ENCODE data around the gene PI4KA. TPM values are rescaled to one million over a fixed set of nuclear protein-coding genes. Genes with fewer than 3 reads are reported as not detected.
"Not testable (repeated sequence)": the region's sequence is repeated elsewhere in the genome, so short reads cannot be mapped to it uniquely, and the experiment has no call there.

The PI4KA gene
- total RNA-seq, 2 donors from 2014 or later: 85.4 to 112 TPM

GRCh38 chr22:20672732-20673131, 185.9 kb downstream of the PI4KA start:
- no peak for ATAC-seq (ENCODE audit: insufficient number of reproducible peaks, low FRiP score, low read depth)
- Histone ChIP-seq H3K4me3 (no peak overlapping the region), H3K9me3 (no peaks in the 10 kb centered on the region), H3K27me3 (replicated peaks; ENCODE audit: insufficient read depth) (no peaks in the 10 kb centered on the region), H3K36me3 (no peaks in the 10 kb centered on the region), H3K27ac (no peak overlapping the region), H3K4me1 (ENCODE audit: control insufficient read depth in 1 of 2, low read depth in 2 of 2) (no peaks in the 10 kb centered on the region)
- DNase-seq (ENCODE audit: low spot score): no peak
- TF ChIP-seq CTCF (IDR thresholded peaks at IDR 0.05): no peak

GRCh38 chr22:20672082-20672424, 186.6 kb downstream of the PI4KA start:
- Histone ChIP-seq H3K36me3 (no peaks in the 10 kb centered on the region), H3K27ac (no peak overlapping the region), H3K4me3 (no peak overlapping the region), H3K27me3 (replicated peaks; ENCODE audit: insufficient read depth) (no peaks in the 10 kb centered on the region), H3K4me1 (ENCODE audit: control insufficient read depth in 1 of 2, low read depth in 2 of 2) (no peaks in the 10 kb centered on the region), H3K9me3 (no peaks in the 10 kb centered on the region)
- no peak for TF ChIP-seq CTCF (IDR thresholded peaks at IDR 0.05)
- no peak for ATAC-seq (ENCODE audit: insufficient number of reproducible peaks, low FRiP score, low read depth)
- DNase-seq (ENCODE audit: low spot score): no peak

- Histone ChIP-seq H3K27ac (no peak overlapping the region), H3K9me3 (no peaks in the 10 kb centered on the region), H3K4me1 (ENCODE audit: control insufficient read depth in 1 of 2, low read depth in 2 of 2) (no peaks in the 10 kb centered on the region), H3K36me3 (no peaks in the 10 kb centered on the region), H3K4me3 (no peak overlapping the region), H3K27me3 (replicated peaks; ENCODE audit: insufficient read depth) (no peaks in the 10 kb centered on the region)
- ATAC-seq (ENCODE audit: insufficient number of reproducible peaks, low FRiP score, low read depth) (no peak), DNase-seq (ENCODE audit: low spot score) (no peak)
- TF ChIP-seq CTCF (IDR thresholded peaks at IDR 0.05): no peak
Measured at GRCh38 chr22:20671409-20672081, 187.1 kb downstream of the PI4KA start.

GRCh38 chr22:20670457-20671261, 188.0 kb downstream of the PI4KA start:
- H3K27me3 ChIP-seq (replicated peaks; ENCODE audit: insufficient read depth); H3K36me3 ChIP-seq; H3K9me3 ChIP-seq; DNase-seq (ENCODE audit: low spot score); H3K4me3 ChIP-seq; ATAC-seq (ENCODE audit: insufficient number of reproducible peaks, low FRiP score, low read depth); H3K27ac ChIP-seq; H3K4me1 ChIP-seq (ENCODE audit: control insufficient read depth in 1 of 2, low read depth in 2 of 2): not testable (repeated sequence)

- not testable (repeated sequence) for H3K36me3 ChIP-seq; H3K27me3 ChIP-seq (replicated peaks; ENCODE audit: insufficient read depth); H3K27ac ChIP-seq; H3K4me1 ChIP-seq (ENCODE audit: control insufficient read depth in 1 of 2, low read depth in 2 of 2); DNase-seq (ENCODE audit: low spot score); H3K4me3 ChIP-seq; ATAC-seq (ENCODE audit: insufficient number of reproducible peaks, low FRiP score, low read depth); H3K9me3 ChIP-seq
Measured at GRCh38 chr22:20669884-20670283, 188.7 kb downstream of the PI4KA start.

GRCh38 chr22:20669471-20669870, 189.1 kb downstream of the PI4KA start:
- not testable (repeated sequence) for ATAC-seq (ENCODE audit: insufficient number of reproducible peaks, low FRiP score, low read depth); H3K27me3 ChIP-seq (replicated peaks; ENCODE audit: insufficient read depth); H3K36me3 ChIP-seq; H3K4me1 ChIP-seq (ENCODE audit: control insufficient read depth in 1 of 2, low read depth in 2 of 2); H3K9me3 ChIP-seq; H3K27ac ChIP-seq; H3K4me3 ChIP-seq; DNase-seq (ENCODE audit: low spot score)

- not testable (repeated sequence) for DNase-seq (ENCODE audit: low spot score); ATAC-seq (ENCODE audit: insufficient number of reproducible peaks, low FRiP score, low read depth); H3K27me3 ChIP-seq (replicated peaks; ENCODE audit: insufficient read depth); H3K4me3 ChIP-seq; H3K27ac ChIP-seq; H3K36me3 ChIP-seq; H3K4me1 ChIP-seq (ENCODE audit: control insufficient read depth in 1 of 2, low read depth in 2 of 2); H3K9me3 ChIP-seq
Measured at GRCh38 chr22:20668769-20669168, 189.8 kb downstream of the PI4KA start.

- not testable (repeated sequence) for H3K36me3 ChIP-seq; H3K4me3 ChIP-seq; H3K4me1 ChIP-seq (ENCODE audit: control insufficient read depth in 1 of 2, low read depth in 2 of 2); H3K9me3 ChIP-seq; ATAC-seq (ENCODE audit: insufficient number of reproducible peaks, low FRiP score, low read depth); DNase-seq (ENCODE audit: low spot score); H3K27me3 ChIP-seq (replicated peaks; ENCODE audit: insufficient read depth); H3K27ac ChIP-seq
Measured at GRCh38 chr22:20668226-20668625, 190.4 kb downstream of the PI4KA start.

- DNase-seq (ENCODE audit: low spot score); H3K27me3 ChIP-seq (replicated peaks; ENCODE audit: insufficient read depth); H3K36me3 ChIP-seq; H3K27ac ChIP-seq; H3K9me3 ChIP-seq; ATAC-seq (ENCODE audit: insufficient number of reproducible peaks, low FRiP score, low read depth); H3K4me3 ChIP-seq; H3K4me1 ChIP-seq (ENCODE audit: control insufficient read depth in 1 of 2, low read depth in 2 of 2): not testable (repeated sequence)
Measured at GRCh38 chr22:20667548-20667947, 191.1 kb downstream of the PI4KA start.
